ENCODE measurements around the gene FBP2.
A peak's percentile ranks its signal among the peaks of the same experiment; 100 is the strongest.

The FBP2 gene

GRCh38 chr9:94525396-94526035 is 68.1 kb downstream of the FBP2 start:
- TF ChIP-seq, protein P1, sequence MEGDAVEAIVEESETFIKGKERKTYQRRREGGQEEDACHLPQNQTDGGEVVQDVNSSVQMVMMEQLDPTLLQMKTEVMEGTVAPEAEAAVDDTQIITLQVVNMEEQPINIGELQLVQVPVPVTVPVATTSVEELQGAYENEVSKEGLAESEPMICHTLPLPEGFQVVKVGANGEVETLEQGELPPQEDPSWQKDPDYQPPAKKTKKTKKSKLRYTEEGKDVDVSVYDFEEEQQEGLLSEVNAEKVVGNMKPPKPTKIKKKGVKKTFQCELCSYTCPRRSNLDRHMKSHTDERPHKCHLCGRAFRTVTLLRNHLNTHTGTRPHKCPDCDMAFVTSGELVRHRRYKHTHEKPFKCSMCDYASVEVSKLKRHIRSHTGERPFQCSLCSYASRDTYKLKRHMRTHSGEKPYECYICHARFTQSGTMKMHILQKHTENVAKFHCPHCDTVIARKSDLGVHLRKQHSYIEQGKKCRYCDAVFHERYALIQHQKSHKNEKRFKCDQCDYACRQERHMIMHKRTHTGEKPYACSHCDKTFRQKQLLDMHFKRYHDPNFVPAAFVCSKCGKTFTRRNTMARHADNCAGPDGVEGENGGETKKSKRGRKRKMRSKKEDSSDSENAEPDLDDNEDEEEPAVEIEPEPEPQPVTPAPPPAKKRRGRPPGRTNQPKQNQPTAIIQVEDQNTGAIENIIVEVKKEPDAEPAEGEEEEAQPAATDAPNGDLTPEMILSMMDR (IDR thresholded peaks at IDR 0.05; ENCODE audit: low read depth, low read length): no peak
- TF ChIP-seq POLR2A (IDR thresholded peaks at IDR 0.05; ENCODE audit: extremely low read depth, insufficient read length): no peak
- TF ChIP-seq, protein P2, sequence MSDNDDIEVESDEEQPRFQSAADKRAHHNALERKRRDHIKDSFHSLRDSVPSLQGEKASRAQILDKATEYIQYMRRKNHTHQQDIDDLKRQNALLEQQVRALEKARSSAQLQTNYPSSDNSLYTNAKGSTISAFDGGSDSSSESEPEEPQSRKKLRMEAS (IDR thresholded peaks at IDR 0.05; ENCODE audit: low read depth, low read length): no peak
- no peak for TF ChIP-seq MYC (IDR thresholded peaks at IDR 0.05; ENCODE audit: low read depth, low read length)
- no peak for DNase-seq (ENCODE audit: low read depth)
- no peak overlapping the region for H3K4me3 ChIP-seq (ENCODE audit: low read depth, low read length)

GRCh38 chr9:94517254-94517653 is 76.4 kb downstream of the FBP2 start:
- TF ChIP-seq, protein P2 (IDR thresholded peaks at IDR 0.05; ENCODE audit: low read depth, low read length): no peak
- TF ChIP-seq MYC (IDR thresholded peaks at IDR 0.05; ENCODE audit: low read depth, low read length) (no peak), POLR2A (IDR thresholded peaks at IDR 0.05; ENCODE audit: extremely low read depth, insufficient read length) (no peak)
- TF ChIP-seq, protein P1 (IDR thresholded peaks at IDR 0.05; ENCODE audit: low read depth, low read length): no peak
- DNase-seq (ENCODE audit: low read depth): no peak
- no peak overlapping the region for H3K4me3 ChIP-seq (ENCODE audit: low read depth, low read length)

DNA sequence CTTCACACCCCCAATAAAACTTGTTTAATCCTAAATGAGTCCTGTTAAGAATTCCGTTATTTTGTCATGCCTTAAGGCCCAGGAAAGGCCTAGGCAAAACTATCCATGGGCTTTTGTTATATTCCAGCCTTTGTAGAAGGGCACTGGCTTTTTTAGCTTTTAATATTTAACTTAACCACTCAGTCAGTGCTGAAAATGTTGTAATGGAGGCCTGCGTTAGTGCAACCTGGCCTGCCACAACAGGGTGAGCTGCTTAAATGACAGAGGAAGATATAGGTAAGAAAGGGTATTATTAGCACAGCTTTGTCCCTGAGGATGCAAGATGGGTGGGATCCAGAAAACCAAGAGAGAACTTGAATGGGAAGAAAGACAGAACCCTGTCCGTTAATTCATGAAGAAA is 78.9 kb downstream of the FBP2 start:
- no peak overlapping the region for H3K4me3 ChIP-seq (ENCODE audit: low read depth, low read length)
- no peak for DNase-seq (ENCODE audit: low read depth)

DNA sequence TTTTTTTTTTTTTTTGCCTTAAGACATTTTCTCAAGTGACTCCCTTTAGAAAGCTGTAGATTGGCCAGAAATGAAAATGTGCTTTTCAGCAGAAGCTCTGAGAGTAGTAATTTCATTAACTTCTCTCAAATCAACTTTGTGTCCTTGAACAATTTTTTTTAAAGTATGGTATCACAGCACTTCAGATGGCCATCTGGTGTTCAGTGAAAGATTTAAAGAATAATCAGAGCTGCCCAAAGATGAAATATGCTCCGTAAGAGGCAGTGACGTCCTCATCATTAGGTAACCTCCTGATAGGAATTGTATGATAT is 81.7 kb downstream of the FBP2 start:
- no peak overlapping the region for H3K4me3 ChIP-seq (ENCODE audit: low read depth, low read length)
- no peak for TF ChIP-seq POLR2A (IDR thresholded peaks at IDR 0.05; ENCODE audit: extremely low read depth, insufficient read length)
- TF ChIP-seq, protein P1 (IDR thresholded peaks at IDR 0.05; ENCODE audit: low read depth, low read length): no peak
- TF ChIP-seq, protein P2 (IDR thresholded peaks at IDR 0.05; ENCODE audit: low read depth, low read length): no peak
- no peak for DNase-seq (ENCODE audit: low read depth)

More for the DNA sequence above, 78.9 kb downstream of the FBP2 start:
- TF ChIP-seq MYC (IDR thresholded peaks at IDR 0.05; ENCODE audit: low read depth, low read length) (no peak), POLR2A (IDR thresholded peaks at IDR 0.05; ENCODE audit: extremely low read depth, insufficient read length) (no peak)
- TF ChIP-seq, protein P1 (IDR thresholded peaks at IDR 0.05; ENCODE audit: low read depth, low read length): no peak
- TF ChIP-seq, protein P2 (IDR thresholded peaks at IDR 0.05; ENCODE audit: low read depth, low read length): no peak

GRCh38 chr9:94511134-94511954 is 82.3 kb downstream of the FBP2 start:
- H3K4me3 ChIP-seq (ENCODE audit: low read depth, low read length): no peak overlapping the region
- no peak for TF ChIP-seq MYC (IDR thresholded peaks at IDR 0.05; ENCODE audit: low read depth, low read length)
- peak; percentile 1 for DNase-seq (ENCODE audit: low read depth)

Data from NB4 (cell line).